ENCODE results near the gene PRR7.

Gene PRR7

DNA sequence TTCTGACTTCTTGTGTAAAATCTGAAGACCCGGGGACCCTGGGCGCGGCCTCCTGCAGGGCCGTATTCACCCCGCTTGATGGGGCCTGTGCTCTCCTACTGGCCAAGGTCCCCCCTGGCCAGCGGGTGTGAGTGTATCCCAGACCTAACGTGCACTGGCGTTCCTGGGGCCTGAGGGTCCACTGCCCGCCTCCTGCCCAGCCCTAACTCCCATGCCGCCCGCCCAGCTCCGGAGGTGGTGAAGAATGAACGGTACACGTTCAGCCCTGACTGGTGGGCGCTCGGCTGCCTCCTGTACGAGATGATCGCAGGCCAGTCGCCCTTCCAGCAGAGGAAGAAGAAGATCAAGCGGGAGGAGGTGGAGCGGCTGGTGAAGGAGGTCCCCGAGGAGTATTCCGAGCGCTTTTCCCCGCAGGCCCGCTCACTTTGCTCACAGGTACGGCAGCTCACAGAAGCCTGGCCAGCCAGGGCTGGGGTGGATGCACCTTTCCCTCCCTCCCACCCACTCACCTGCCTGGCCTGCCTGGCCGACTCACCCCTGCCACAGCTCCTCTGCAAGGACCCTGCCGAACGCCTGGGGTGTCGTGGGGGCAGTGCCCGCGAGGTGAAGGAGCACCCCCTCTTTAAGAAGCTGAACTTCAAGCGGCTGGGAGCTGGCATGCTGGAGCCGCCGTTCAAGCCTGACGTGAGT lies 10.6 kb upstream of the PRR7 start:
- no peaks in the 10 kb centered on the region for H3K9me2 ChIP-seq (replicated peaks; ENCODE audit: insufficient read depth, low read length)
- no peaks in the 10 kb centered on the region for H3K27me3 ChIP-seq (replicated peaks; ENCODE audit: insufficient read depth, low read length)
- H3K27ac ChIP-seq (ENCODE audit: low read length), result no peak overlapping the region
- no peaks in the 10 kb centered on the region for H3K9me3 ChIP-seq (replicated peaks; ENCODE audit: insufficient read depth, low read length)
- peaks cover 8% of the 10 kb centered on the region for H3F3A ChIP-seq (ENCODE audit: insufficient read depth, low read length)
- peaks cover 15% of the 10 kb centered on the region for H3K4me1 ChIP-seq (ENCODE audit: low read length)
- TF ChIP-seq EZH2phosphoT487 (IDR thresholded peaks at IDR 0.05; ENCODE audit: low read length) (no peak), EZH2 (optimal IDR thresholded peaks at IDR 0.05; ENCODE audit: low read depth, low read length) (no peak)
- TF ChIP-seq, protein P1, sequence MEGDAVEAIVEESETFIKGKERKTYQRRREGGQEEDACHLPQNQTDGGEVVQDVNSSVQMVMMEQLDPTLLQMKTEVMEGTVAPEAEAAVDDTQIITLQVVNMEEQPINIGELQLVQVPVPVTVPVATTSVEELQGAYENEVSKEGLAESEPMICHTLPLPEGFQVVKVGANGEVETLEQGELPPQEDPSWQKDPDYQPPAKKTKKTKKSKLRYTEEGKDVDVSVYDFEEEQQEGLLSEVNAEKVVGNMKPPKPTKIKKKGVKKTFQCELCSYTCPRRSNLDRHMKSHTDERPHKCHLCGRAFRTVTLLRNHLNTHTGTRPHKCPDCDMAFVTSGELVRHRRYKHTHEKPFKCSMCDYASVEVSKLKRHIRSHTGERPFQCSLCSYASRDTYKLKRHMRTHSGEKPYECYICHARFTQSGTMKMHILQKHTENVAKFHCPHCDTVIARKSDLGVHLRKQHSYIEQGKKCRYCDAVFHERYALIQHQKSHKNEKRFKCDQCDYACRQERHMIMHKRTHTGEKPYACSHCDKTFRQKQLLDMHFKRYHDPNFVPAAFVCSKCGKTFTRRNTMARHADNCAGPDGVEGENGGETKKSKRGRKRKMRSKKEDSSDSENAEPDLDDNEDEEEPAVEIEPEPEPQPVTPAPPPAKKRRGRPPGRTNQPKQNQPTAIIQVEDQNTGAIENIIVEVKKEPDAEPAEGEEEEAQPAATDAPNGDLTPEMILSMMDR (IDR thresholded peaks at IDR 0.05; ENCODE audit: low read length), result no peak
- peaks cover 46% of the 10 kb centered on the region for H3K79me2 ChIP-seq (ENCODE audit: low read length)
- H2AFZ ChIP-seq (ENCODE audit: low read length), result no peak overlapping the region
- no peak overlapping the region for H3K4me3 ChIP-seq (ENCODE audit: low read length)
- no peak overlapping the region for H3K9ac ChIP-seq (ENCODE audit: low read length)
- H3K4me2 ChIP-seq (ENCODE audit: low read depth, low read length), result no peak overlapping the region
- H3K36me3 ChIP-seq (replicated peaks; ENCODE audit: insufficient read depth, low read length), result peaks cover 19% of the 10 kb centered on the region
- DNase-seq, result no peak
- no peaks in the 10 kb centered on the region for H4K20me1 ChIP-seq (ENCODE audit: insufficient read depth, low read length)

DNA sequence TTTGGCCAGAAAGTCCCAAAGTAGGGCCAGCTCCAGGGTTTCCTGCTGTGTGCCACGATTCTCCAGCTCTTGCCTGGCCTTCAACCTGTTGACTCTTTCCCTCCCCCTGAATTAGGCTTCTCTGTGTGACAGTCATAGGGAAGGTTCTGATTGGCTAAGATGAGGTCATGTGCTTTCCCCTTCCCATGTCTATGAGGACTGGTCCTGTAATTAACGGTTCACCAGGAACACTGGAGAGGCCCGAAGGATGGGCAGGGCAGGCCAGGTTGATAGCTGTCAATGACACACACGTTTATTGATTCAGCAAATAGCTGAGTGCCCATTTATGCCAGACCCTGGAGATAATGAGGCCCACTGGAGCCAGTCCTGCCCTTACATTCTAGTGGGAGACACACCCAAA lies 9.0 kb upstream of the PRR7 start:
- Histone ChIP-seq H3K4me3 (ENCODE audit: low read length) (no peak overlapping the region), H3F3A (ENCODE audit: insufficient read depth, low read length) (peaks cover under 1% of the 10 kb centered on the region; the same call in 1 of the 2 replicates), H4K20me1 (ENCODE audit: insufficient read depth, low read length) (no peaks in the 10 kb centered on the region), H3K27ac (ENCODE audit: low read length) (no peak overlapping the region), H3K27me3 (replicated peaks; ENCODE audit: insufficient read depth, low read length) (no peaks in the 10 kb centered on the region), H2AFZ (ENCODE audit: low read length) (no peak overlapping the region), H3K79me2 (ENCODE audit: low read length) (peaks cover 34% of the 10 kb centered on the region), H3K9me3 (replicated peaks; ENCODE audit: insufficient read depth, low read length) (no peaks in the 10 kb centered on the region), H3K4me1 (ENCODE audit: low read length) (peaks cover 4% of the 10 kb centered on the region), H3K9ac (ENCODE audit: low read length) (no peak overlapping the region), H3K9me2 (replicated peaks; ENCODE audit: insufficient read depth, low read length) (no peaks in the 10 kb centered on the region), H3K4me2 (ENCODE audit: low read depth, low read length) (no peak overlapping the region), H3K36me3 (replicated peaks; ENCODE audit: insufficient read depth, low read length) (peaks cover 11% of the 10 kb centered on the region)
- TF ChIP-seq EZH2 (optimal IDR thresholded peaks at IDR 0.05; ENCODE audit: low read depth, low read length), result no peak
- TF ChIP-seq, protein P1 (IDR thresholded peaks at IDR 0.05; ENCODE audit: low read length), result no peak
- TF ChIP-seq EZH2phosphoT487 (IDR thresholded peaks at IDR 0.05; ENCODE audit: low read length), result no peak
- no peak for DNase-seq

DNA sequence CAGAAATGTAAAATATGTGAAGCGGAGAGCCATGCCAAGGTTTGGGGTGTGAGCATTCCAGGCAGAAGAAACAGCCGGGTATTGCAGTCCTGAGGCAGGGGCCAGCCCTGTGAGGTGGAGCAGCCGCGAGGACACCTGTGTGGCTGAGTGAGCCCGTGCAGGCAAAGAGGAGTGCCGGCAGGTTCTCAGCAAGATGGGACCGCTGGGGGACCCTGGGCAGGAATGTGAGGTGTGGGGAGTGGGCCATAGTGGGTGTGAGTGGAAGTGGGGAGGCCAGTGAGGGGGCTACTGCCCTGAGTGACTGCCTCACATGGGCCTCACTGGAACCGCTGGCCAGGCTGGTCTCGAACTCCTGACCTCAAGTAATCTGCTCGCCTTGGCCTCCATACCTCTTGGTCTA lies 8.1 kb upstream of the PRR7 start:
- DNase-seq, result no peak
- Histone ChIP-seq H3K36me3 (replicated peaks; ENCODE audit: insufficient read depth, low read length) (peaks cover 11% of the 10 kb centered on the region), H3K9me3 (replicated peaks; ENCODE audit: insufficient read depth, low read length) (no peaks in the 10 kb centered on the region), H3F3A (ENCODE audit: insufficient read depth, low read length) (peaks cover 6% of the 10 kb centered on the region), H3K4me2 (ENCODE audit: low read depth, low read length) (no peak overlapping the region), H2AFZ (ENCODE audit: low read length) (no peak overlapping the region), H3K27ac (ENCODE audit: low read length) (no peak overlapping the region), H4K20me1 (ENCODE audit: insufficient read depth, low read length) (no peaks in the 10 kb centered on the region), H3K79me2 (ENCODE audit: low read length) (peaks cover 25% of the 10 kb centered on the region), H3K4me1 (ENCODE audit: low read length) (0 out of 2 replicates have a peak, but pooled peaks cover 12% of the 10 kb centered on the region), H3K9me2 (replicated peaks; ENCODE audit: insufficient read depth, low read length) (no peaks in the 10 kb centered on the region), H3K27me3 (replicated peaks; ENCODE audit: insufficient read depth, low read length) (no peaks in the 10 kb centered on the region), H3K9ac (ENCODE audit: low read length) (no peak overlapping the region), H3K4me3 (ENCODE audit: low read length) (no peak overlapping the region)
- TF ChIP-seq EZH2phosphoT487 (IDR thresholded peaks at IDR 0.05; ENCODE audit: low read length) (no peak), EZH2 (optimal IDR thresholded peaks at IDR 0.05; ENCODE audit: low read depth, low read length) (no peak)
- TF ChIP-seq, protein P1 (IDR thresholded peaks at IDR 0.05; ENCODE audit: low read length), result no peak

Measured in MM.1S (cell line).